Measurements from ENCODE around the gene TMC8. TPM values are rescaled to one million over a fixed set of nuclear protein-coding genes. Genes with fewer than 3 reads are reported as not detected.

Gene TMC8
- polyA plus RNA-seq, 2 of the 4 experiments (the other 2 are of a cell fraction), result 0.14 to 0.26 TPM

- WGBS (ENCODE audit: missing lambda C conversion rate), result 87% methylated on average over 17 of the region's 28 CpGs
- Histone ChIP-seq H3K9me3 (0 out of 3 replicates have a peak, but pooled peaks cover 3% of the 10 kb centered on the region), H3K4me2 (no peak overlapping the region), H3K27ac (no peak overlapping the region), H3K4me1 (no peaks in the 10 kb centered on the region), H3K4me3 (no peak overlapping the region)
- ATAC-seq, result peak in 1 of 2 experiments; percentile 35; a peak in 2 of 6 replicates
- CTCF ChIA-PET, result interaction anchor here (1.1 to 12.7 kb wide), 6 partner anchors 8 to 144 kb away, joined by 3 to 185 read pairs (median 10); partner anchors contain the start of gene AFMID
- POLR2A ChIA-PET, result no interaction called here
- TF ChIP-seq CBX2 (IDR thresholded peaks at IDR 0.05; ENCODE audit: borderline replicate concordance, low read depth), result no peak
- no peak for DNase-seq (ENCODE audit: low read depth in 1 of 2, low spot score in 1 of 2)
- no peak for FAIRE-seq
These were observed 26.0 kb upstream of the TMC8 start for GRCh38 chr17:78104540-78104941.

GRCh38 chr17:78105101-78105500 is 25.5 kb upstream of the TMC8 start:
- Histone ChIP-seq H3K4me3 (no peak overlapping the region), H3K4me2 (no peak overlapping the region), H3K9me3 (0 out of 3 replicates have a peak, but pooled peaks cover 3% of the 10 kb centered on the region), H3K4me1 (no peaks in the 10 kb centered on the region), H3K27ac (no peak overlapping the region)
- ATAC-seq (no peak), FAIRE-seq (no peak), DNase-seq (ENCODE audit: low read depth in 1 of 2, low spot score in 1 of 2) (no peak)
- ChIA-PET CTCF (interaction anchor here (0.7 to 12.7 kb wide), 8 partner anchors 8 to 144 kb away, joined by 3 to 185 read pairs (median 10); no protein-coding TSS in a partner anchor), POLR2A (no interaction called here)
- TF ChIP-seq HOXB5 (CRISPR knock-in tag; IDR thresholded peaks at IDR 0.05), result no peak
- no peak for TF ChIP-seq GATA3 (IDR thresholded peaks at IDR 0.05; ENCODE audit: borderline replicate concordance)
- TF ChIP-seq ESRRA (IDR thresholded peaks at IDR 0.05; ENCODE audit: borderline replicate concordance, low read length), result no peak
- no peak for TF ChIP-seq CBX2 (IDR thresholded peaks at IDR 0.05; ENCODE audit: borderline replicate concordance, low read depth)
- TF ChIP-seq NPAS2 (CRISPR knock-in tag; IDR thresholded peaks at IDR 0.05; ENCODE audit: borderline replicate concordance), result no peak
- TF ChIP-seq SREBF2 (IDR thresholded peaks at IDR 0.05), result no peak
- TF ChIP-seq CTCF (IDR thresholded peaks at IDR 0.05), result no peak
- no peak for TF ChIP-seq ELK1 (IDR thresholded peaks at IDR 0.05; ENCODE audit: low read depth, low read length)
- no peak for TF ChIP-seq HOXB13 (CRISPR knock-in tag; IDR thresholded peaks at IDR 0.05; ENCODE audit: low read depth)
- no peak for TF ChIP-seq NFE2L2 (conservative IDR thresholded peaks at IDR 0.05; ENCODE audit: low read length)
- no peak for TF ChIP-seq CBX8 (IDR thresholded peaks at IDR 0.05)
- no peak for TF ChIP-seq ZC3H11A (IDR thresholded peaks at IDR 0.05)
- TF ChIP-seq MAZ (IDR thresholded peaks at IDR 0.05; ENCODE audit: borderline replicate concordance, low read depth, low read length), result no peak
- TF ChIP-seq ZNF302 (CRISPR knock-in tag; IDR thresholded peaks at IDR 0.05), result no peak
- no peak for TF ChIP-seq CEBPB (IDR thresholded peaks at IDR 0.05)
- TF ChIP-seq USF2 (IDR thresholded peaks at IDR 0.05), result no peak
- TF ChIP-seq HOXA7 (CRISPR knock-in tag; IDR thresholded peaks at IDR 0.05), result no peak
- 84% methylated on average over 16 of the region's 16 CpGs for WGBS (ENCODE audit: missing lambda C conversion rate)

GRCh38 chr17:78105551-78105950 is 25.0 kb upstream of the TMC8 start:
- Histone ChIP-seq H3K9me3 (0 out of 3 replicates have a peak, but pooled peaks cover 3% of the 10 kb centered on the region), H3K4me2 (no peak overlapping the region), H3K4me3 (no peak overlapping the region), H3K4me1 (no peaks in the 10 kb centered on the region), H3K27ac (no peak overlapping the region)
- TF ChIP-seq FOXS1 (CRISPR knock-in tag; IDR thresholded peaks at IDR 0.05) (no peak), ZFP36 (IDR thresholded peaks at IDR 0.05; ENCODE audit: borderline replicate concordance, partially characterized antibody) (no peak), ESRRA (IDR thresholded peaks at IDR 0.05; ENCODE audit: borderline replicate concordance, low read length) (no peak), RNF2 (IDR thresholded peaks at IDR 0.05; ENCODE audit: borderline replicate concordance, low read depth) (no peak), USF2 (IDR thresholded peaks at IDR 0.05) (no peak), REST (IDR thresholded peaks at IDR 0.05) (no peak), ATOH8 (CRISPR knock-in tag; IDR thresholded peaks at IDR 0.05; ENCODE audit: low read depth) (no peak), HOXB5 (CRISPR knock-in tag; IDR thresholded peaks at IDR 0.05) (no peak), GATA3 (IDR thresholded peaks at IDR 0.05; ENCODE audit: borderline replicate concordance) (no peak), KDM5A (IDR thresholded peaks at IDR 0.05) (no peak)
- ATAC-seq (no peak), DNase-seq (ENCODE audit: low read depth in 1 of 2, low spot score in 1 of 2) (no peak), FAIRE-seq (no peak)
- 72% methylated on average over 13 of the region's 13 CpGs for WGBS (ENCODE audit: missing lambda C conversion rate)
- ChIA-PET CTCF (interaction anchor here (0.7 to 12.7 kb wide), 10 partner anchors 7 to 164 kb away, joined by 3 to 185 read pairs (median 6); no protein-coding TSS in a partner anchor), POLR2A (no interaction called here)
